Tibial nerve (tissue), 4 donors: ENCODE data around the gene TGDS. TPM values are rescaled to one million over a fixed set of nuclear protein-coding genes. Genes with fewer than 3 reads are reported as not detected.

Experiments
- DNase-seq, 2 donors: peaks; one replicate each; pipeline ENCODE4 v3.0.0-alpha.2; 2019; ENCODE audit warnings: low spot score in 2 of 2
- H3K27ac ChIP-seq, 4 donors: fragments of 200-600 bp; sonication (generic) in 3 of 4; one replicate each; pipeline ENCODE4 v1.5.1; 2017 to 2019; ENCODE audit warnings: mild to moderate bottlenecking in 1 of 4
- H3K27me3 ChIP-seq, 2 donors: fragments of 200-600 bp; sonication (generic) in 1 of 2; one replicate each; pipeline versions ENCODE4 v1.5.1 to v1.6.0; 2017 to 2019
- H3K36me3 ChIP-seq, 3 donors: fragments of 200-600 bp; sonication (generic); one replicate each; pipeline ENCODE4 v1.5.1; 2018 to 2019
- H3K4me1 ChIP-seq, 4 donors: fragments of 200-600 bp; sonication (generic) in 3 of 4; one replicate each; pipeline ENCODE4 v1.5.1; 2017 to 2019
- H3K4me3 ChIP-seq, 4 donors: fragments of 200-600 bp; sonication (generic) in 3 of 4; one replicate each; pipeline ENCODE4 v1.5.1; 2017 to 2019; ENCODE audit warnings: mild to moderate bottlenecking in 1 of 4, moderate library complexity in 1 of 4
- H3K9me3 ChIP-seq, 4 donors: fragments of 200-600 bp; sonication (generic) in 3 of 4; one replicate each; pipeline ENCODE4 v1.5.1; 2017 to 2019
- EP300 ChIP-seq, 2 donors: sonication (generic); formaldehyde crosslinking; IDR thresholded peaks; one replicate each; pipeline ENCODE4 v1.6.1; 2017; ENCODE audit warnings: antibody characterized with exemption in 2 of 2, mild to moderate bottlenecking in 1 of 2
- POLR2A ChIP-seq, 2 donors: fragments of 450-650 bp; IDR thresholded peaks; one replicate each; pipeline ENCODE4 v1.6.1; 2017; ENCODE audit warnings: antibody characterized with exemption in 2 of 2, mild to moderate bottlenecking in 2 of 2, moderate library complexity in 2 of 2
- WGBS, 2 donors: methylation state at CpG; one replicate each; pipeline ENCODE4 v1.1.5; 2018; 5-methylcytosine and 5-hydroxymethylcytosine counted together
- total RNA-seq, 4 donors: library from RNA; depleted of rRNA; stranded (reverse); fragments of >200 nt; gene quantifications; one replicate each; pipeline ENCODE4 v1.1.0, GENCODE V29; 2016
- TF ChIP-seq, protein P1 (sequence below), 5 experiments: fragments of 200-600 bp in 3 of 5; fragments of 450-650 bp in 2 of 5; sonication (generic) in 3 of 5; IDR thresholded peaks; one replicate each; pipeline ENCODE4 v1.5.1; 2016 to 2019; ENCODE audit warnings: antibody characterized with exemption in 5 of 5, mild to moderate bottlenecking in 3 of 5, moderate library complexity in 2 of 5

The TGDS gene
- total RNA-seq, 4 donors from 2014 or later = 10.2 to 14.2 (median 12.3) TPM

GRCh38 chr13:94599877-94600276, 3.9 kb upstream of the TGDS start:
- no peak for DNase-seq
- TF ChIP-seq, protein P1, sequence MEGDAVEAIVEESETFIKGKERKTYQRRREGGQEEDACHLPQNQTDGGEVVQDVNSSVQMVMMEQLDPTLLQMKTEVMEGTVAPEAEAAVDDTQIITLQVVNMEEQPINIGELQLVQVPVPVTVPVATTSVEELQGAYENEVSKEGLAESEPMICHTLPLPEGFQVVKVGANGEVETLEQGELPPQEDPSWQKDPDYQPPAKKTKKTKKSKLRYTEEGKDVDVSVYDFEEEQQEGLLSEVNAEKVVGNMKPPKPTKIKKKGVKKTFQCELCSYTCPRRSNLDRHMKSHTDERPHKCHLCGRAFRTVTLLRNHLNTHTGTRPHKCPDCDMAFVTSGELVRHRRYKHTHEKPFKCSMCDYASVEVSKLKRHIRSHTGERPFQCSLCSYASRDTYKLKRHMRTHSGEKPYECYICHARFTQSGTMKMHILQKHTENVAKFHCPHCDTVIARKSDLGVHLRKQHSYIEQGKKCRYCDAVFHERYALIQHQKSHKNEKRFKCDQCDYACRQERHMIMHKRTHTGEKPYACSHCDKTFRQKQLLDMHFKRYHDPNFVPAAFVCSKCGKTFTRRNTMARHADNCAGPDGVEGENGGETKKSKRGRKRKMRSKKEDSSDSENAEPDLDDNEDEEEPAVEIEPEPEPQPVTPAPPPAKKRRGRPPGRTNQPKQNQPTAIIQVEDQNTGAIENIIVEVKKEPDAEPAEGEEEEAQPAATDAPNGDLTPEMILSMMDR (IDR thresholded peaks at IDR 0.05) = no peak
- TF ChIP-seq EP300 (IDR thresholded peaks at IDR 0.05) (no peak), POLR2A (IDR thresholded peaks at IDR 0.05) (no peak)
- Histone ChIP-seq H3K27ac (no peak overlapping the region), H3K4me3 (no peak overlapping the region), H3K27me3 (no peaks in the 10 kb centered on the region), H3K9me3 (no peaks in the 10 kb centered on the region), H3K36me3 (no peaks in the 10 kb centered on the region), H3K4me1 (peaks cover 0 to 27% (median 13%) of the 10 kb centered on the region in 4 donors)
- WGBS, 2 donors = 88 to 93% methylated on average over 3 of the region's 3 CpGs

GRCh38 chr13:94598281-94598680, 2.3 kb upstream of the TGDS start:
- TF ChIP-seq POLR2A (IDR thresholded peaks at IDR 0.05) (no peak), EP300 (IDR thresholded peaks at IDR 0.05) (no peak)
- TF ChIP-seq, protein P1 (IDR thresholded peaks at IDR 0.05) = no peak
- no peak for DNase-seq
- Histone ChIP-seq H3K4me1 (peaks cover 0 to 42% (median 21%) of the 10 kb centered on the region in 4 donors), H3K4me3 (no peak overlapping the region), H3K36me3 (no peaks in the 10 kb centered on the region), H3K27me3 (no peaks in the 10 kb centered on the region), H3K27ac (no peak overlapping the region), H3K9me3 (no peaks in the 10 kb centered on the region)
- WGBS, 2 donors = 96 to 99% methylated on average over 3 of the region's 3 CpGs

GRCh38 chr13:94596575-94596971, 621 bp upstream of the TGDS start:
- H3K27me3 ChIP-seq = no peaks in the 10 kb centered on the region
- no peak for DNase-seq
- H3K9me3 ChIP-seq = no peaks in the 10 kb centered on the region
- H3K27ac ChIP-seq = peak overlapping the region in 3 of 4 donors; percentile 2 to 85 (median 76)
- peaks cover 0 to 37% (median 15%) of the 10 kb centered on the region in 4 donors for H3K4me1 ChIP-seq
- TF ChIP-seq POLR2A (IDR thresholded peaks at IDR 0.05) = no peak
- peaks cover 0 to 13% (median 0%) of the 10 kb centered on the region in 3 donors for H3K36me3 ChIP-seq
- H3K4me3 ChIP-seq = peak overlapping the region; percentile 48 to 75 (median 68)
- WGBS, 2 donors = 74 to 80% methylated on average over 19 to 20 of the region's 20 CpGs

DNA sequence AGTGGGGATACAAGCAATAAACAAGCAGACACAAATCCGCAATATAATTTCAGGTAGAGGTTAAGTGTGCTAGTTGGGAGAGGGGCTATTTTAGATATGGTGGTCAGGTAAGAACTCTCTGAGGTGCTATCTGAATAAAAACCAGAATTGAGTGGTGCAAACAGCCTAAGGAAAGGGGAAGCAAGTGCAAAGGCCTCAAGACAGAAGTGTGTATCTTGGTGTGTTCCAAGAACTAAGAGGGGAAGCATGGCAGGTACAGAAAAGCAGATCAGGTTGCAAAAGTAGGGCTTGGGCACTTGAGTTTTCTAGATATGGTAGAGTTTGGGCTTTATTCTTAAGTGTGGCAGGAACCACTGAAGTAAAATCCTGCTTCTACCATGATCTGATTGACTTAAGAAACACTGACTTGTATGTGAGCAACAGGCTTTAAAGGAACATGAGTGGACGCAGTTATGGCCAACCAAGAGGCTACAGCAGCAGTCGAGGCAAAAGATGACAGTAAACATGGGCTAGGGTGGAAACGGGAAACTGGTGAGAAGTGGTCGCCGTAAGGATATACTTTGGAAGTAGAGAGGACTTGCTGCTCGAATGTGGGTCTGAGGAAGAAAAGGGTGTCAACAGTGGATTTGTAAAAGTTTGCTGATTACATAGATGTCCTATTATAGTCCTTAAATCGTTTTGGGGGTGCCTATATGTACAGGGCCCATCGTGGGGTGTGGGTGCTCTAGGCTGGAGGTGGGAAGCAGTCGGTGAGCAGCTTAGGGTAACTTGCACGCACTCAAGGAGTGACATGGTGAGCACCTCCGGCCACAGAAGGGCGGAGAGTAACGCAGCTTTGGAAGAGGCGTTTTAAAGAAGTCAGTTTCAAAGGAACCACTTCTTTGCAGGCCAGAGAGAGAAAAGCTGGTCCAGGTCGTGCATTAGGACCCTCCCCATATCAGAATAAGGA, 677 bp downstream of the TGDS start:
- no peak for TF ChIP-seq EP300 (IDR thresholded peaks at IDR 0.05)
- TF ChIP-seq, protein P1 (IDR thresholded peaks at IDR 0.05) = peak in 1 of 5 experiments; percentile 2
- DNase-seq = no peak
- WGBS, 2 donors = 7 to 8% methylated on average over 16 of the region's 16 CpGs

DNA sequence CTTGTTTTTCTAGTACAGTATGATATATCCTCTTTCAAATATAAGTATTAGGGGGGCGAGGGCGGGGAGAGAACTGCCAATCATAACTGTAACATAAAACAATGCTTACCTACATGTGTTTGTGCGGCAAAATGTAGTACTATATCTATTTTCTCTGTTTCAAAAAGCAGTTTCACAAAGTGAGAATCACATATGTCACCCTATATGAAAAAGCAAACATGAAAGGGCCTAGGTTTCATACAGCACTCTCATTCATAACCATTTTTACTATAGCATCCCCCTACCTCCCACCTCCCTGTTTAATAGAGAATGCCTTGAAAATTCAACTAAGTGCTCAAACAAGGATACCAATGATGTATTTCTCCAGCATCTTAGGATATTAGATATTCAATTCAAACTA, 5.2 kb downstream of the TGDS start:
- H3K4me3 ChIP-seq = no peak overlapping the region
- 95% methylated on average over 3 of the region's 3 CpGs for WGBS, 2 donors
- no peaks in the 10 kb centered on the region for H3K27me3 ChIP-seq
- peaks cover 0 to 29% (median 15%) of the 10 kb centered on the region in 4 donors for H3K4me1 ChIP-seq
- H3K27ac ChIP-seq = no peak overlapping the region
- H3K36me3 ChIP-seq = peaks cover 0 to 33% (median 9%) of the 10 kb centered on the region in 3 donors
- H3K9me3 ChIP-seq = no peaks in the 10 kb centered on the region
- no peak for DNase-seq
- TF ChIP-seq, protein P1 (IDR thresholded peaks at IDR 0.05) = no peak
- no peak for TF ChIP-seq EP300 (IDR thresholded peaks at IDR 0.05)
- no peak for TF ChIP-seq POLR2A (IDR thresholded peaks at IDR 0.05)

More for the DNA sequence above, 677 bp downstream of the TGDS start:
- Histone ChIP-seq H3K27ac (peak overlapping the region; percentile 2 to 85 (median 78)), H3K27me3 (no peaks in the 10 kb centered on the region), H3K36me3 (peaks cover 0 to 24% (median 9%) of the 10 kb centered on the region in 3 donors), H3K4me1 (peaks cover 0 to 31% (median 15%) of the 10 kb centered on the region in 4 donors), H3K4me3 (peak overlapping the region; percentile 48 to 75 (median 68)), H3K9me3 (no peaks in the 10 kb centered on the region)
